Measurements from ENCODE around the gene HS3ST5.

DNA sequence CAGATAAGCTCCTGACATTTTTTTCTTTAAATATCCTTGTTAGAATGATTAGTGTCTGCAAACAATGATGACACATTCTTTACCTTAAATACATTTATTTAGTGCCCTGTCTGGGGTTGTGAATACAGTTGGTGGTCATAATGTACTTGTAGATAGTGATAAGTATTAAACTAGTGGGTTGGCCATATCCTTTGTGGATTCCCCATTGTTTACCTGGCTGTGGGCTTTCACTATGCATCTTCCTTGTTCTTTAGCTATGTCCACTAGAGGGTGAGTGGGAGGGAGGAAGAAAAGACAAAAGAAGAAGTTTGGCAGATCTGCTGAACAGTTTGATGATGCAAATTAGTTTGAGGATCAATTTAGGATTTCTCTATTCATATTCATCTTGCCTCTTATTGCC is 15.7 kb downstream of the HS3ST5 start:
- TF ChIP-seq, protein P1, sequence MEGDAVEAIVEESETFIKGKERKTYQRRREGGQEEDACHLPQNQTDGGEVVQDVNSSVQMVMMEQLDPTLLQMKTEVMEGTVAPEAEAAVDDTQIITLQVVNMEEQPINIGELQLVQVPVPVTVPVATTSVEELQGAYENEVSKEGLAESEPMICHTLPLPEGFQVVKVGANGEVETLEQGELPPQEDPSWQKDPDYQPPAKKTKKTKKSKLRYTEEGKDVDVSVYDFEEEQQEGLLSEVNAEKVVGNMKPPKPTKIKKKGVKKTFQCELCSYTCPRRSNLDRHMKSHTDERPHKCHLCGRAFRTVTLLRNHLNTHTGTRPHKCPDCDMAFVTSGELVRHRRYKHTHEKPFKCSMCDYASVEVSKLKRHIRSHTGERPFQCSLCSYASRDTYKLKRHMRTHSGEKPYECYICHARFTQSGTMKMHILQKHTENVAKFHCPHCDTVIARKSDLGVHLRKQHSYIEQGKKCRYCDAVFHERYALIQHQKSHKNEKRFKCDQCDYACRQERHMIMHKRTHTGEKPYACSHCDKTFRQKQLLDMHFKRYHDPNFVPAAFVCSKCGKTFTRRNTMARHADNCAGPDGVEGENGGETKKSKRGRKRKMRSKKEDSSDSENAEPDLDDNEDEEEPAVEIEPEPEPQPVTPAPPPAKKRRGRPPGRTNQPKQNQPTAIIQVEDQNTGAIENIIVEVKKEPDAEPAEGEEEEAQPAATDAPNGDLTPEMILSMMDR (IDR thresholded peaks at IDR 0.05) = no peak
- TF ChIP-seq POLR2A (IDR thresholded peaks at IDR 0.05) = no peak

Measured in esophagus squamous epithelium (tissue), 4 donors.